Anterior cingulate cortex (tissue), 58 donors: Measurements from ENCODE around the gene TRMT13.
A peak's percentile ranks its signal among the peaks of the same experiment; 100 is the strongest.
"Not testable (repeated sequence)": the region's sequence is repeated elsewhere in the genome, so short reads cannot be mapped to it uniquely, and the experiment has no call there.

ENCODE experiments used
- DNase-seq, 58 donors: peaks; one replicate each; lab custom pipeline; 2025; lab: John Stamatoyannopoulos, UW

TRMT13 gene

GRCh38 chr1:100152271-100152670 lies 19.3 kb downstream of the TRMT13 start:
- DNase-seq: no peak

- DNase-seq: no peak
Measured at GRCh38 chr1:100162881-100163280, 29.9 kb downstream of the TRMT13 start.

- DNase-seq: peak in 3 of 58 donors; percentile 0 to 5 (median 1)
Measured at GRCh38 chr1:100164216-100164615, 31.3 kb downstream of the TRMT13 start.

- no peak for DNase-seq
Measured at GRCh38 chr1:100164702-100165101, 31.7 kb downstream of the TRMT13 start.

GRCh38 chr1:100168051-100168450 lies 35.1 kb downstream of the TRMT13 start:
- no peak for DNase-seq

- no peak for DNase-seq
Measured at GRCh38 chr1:100177295-100178041, 44.5 kb downstream of the TRMT13 start.

- DNase-seq: peak in 2 of 58 donors; percentile 1 to 22
Measured at GRCh38 chr1:100178091-100178490, 45.1 kb downstream of the TRMT13 start, which contains the start of gene LRRC39. TSS of gene LRRC39 (minus strand) at chr1:100178256. CDS start at chr1:100168516, 9,740 bp downstream.

GRCh38 chr1:100183370-100183769 lies 50.4 kb downstream of the TRMT13 start:
- no peak for DNase-seq

- DNase-seq: no peak
Measured at GRCh38 chr1:100184536-100184935, 51.6 kb downstream of the TRMT13 start.

GRCh38 chr1:100187912-100188311 lies 54.9 kb downstream of the TRMT13 start:
- DNase-seq: peak in 25 of 58 donors; percentile 1 to 42 (median 15)

GRCh38 chr1:100188617-100189016 lies 55.7 kb downstream of the TRMT13 start:
- DNase-seq: peak in 45 of 58 donors; percentile 1 to 79 (median 27)

GRCh38 chr1:100198596-100198995 lies 65.6 kb downstream of the TRMT13 start:
- DNase-seq: no peak

GRCh38 chr1:100200060-100200459 lies 67.1 kb downstream of the TRMT13 start:
- not testable (repeated sequence) for DNase-seq
